OCI-LY7 (cell line): ENCODE results near the gene XAB2.

Experiments
- CTCF ChIP-seq: fragments of 200-600 bp; sonication (generic); conservative IDR thresholded peaks from 2 replicates; pipeline ENCODE4 v1.5.1; 2014; ENCODE audit warnings: mild to moderate bottlenecking, antibody characterized with exemption, low read length, moderate library complexity, mixed read lengths
- EZH2phosphoT487 ChIP-seq: fragments of 200-600 bp; sonication (generic); IDR thresholded peaks from 2 replicates; pipeline ENCODE4 v1.6.1; 2018; ENCODE audit warnings: low read depth, borderline replicate concordance, mild to moderate bottlenecking, mixed run types, antibody characterized with exemption, low read length, moderate library complexity, mixed read lengths

- no peak for TF ChIP-seq CTCF
- no peak for TF ChIP-seq EZH2phosphoT487
Observed at GRCh38 chr19:7596211-7596937, 33.0 kb downstream of the XAB2 start.
